HEK293 (cell line): Measurements from ENCODE around the gene TM7SF2.

ENCODE experiments used
- GFI1B ChIP-seq: fragments of 450-650 bp; formaldehyde crosslinking; IDR thresholded peaks from 2 replicates; pipeline ENCODE4 v1.5.1; 2016; ENCODE audit warnings: missing biosample characterization, missing genetic modification characterization
- KLF7 ChIP-seq: fragments of 450-650 bp; formaldehyde crosslinking; IDR thresholded peaks from 2 replicates; pipeline ENCODE4 v1.5.1; 2016; ENCODE audit warnings: missing biosample characterization, missing genetic modification characterization, borderline replicate concordance
- SCRT1 ChIP-seq: fragments of 450-650 bp; formaldehyde crosslinking; IDR thresholded peaks from 2 replicates; pipeline ENCODE4 v1.5.1; 2016; ENCODE audit warnings: missing biosample characterization, missing genetic modification characterization, borderline replicate concordance
- SCRT2 ChIP-seq: fragments of 450-650 bp; formaldehyde crosslinking; IDR thresholded peaks from 2 replicates; pipeline ENCODE4 v1.5.1; 2016; ENCODE audit warnings: missing biosample characterization, missing genetic modification characterization
- SP2 ChIP-seq: fragments of 450-650 bp; formaldehyde crosslinking; IDR thresholded peaks from 2 replicates; pipeline ENCODE4 v1.5.1; 2016; ENCODE audit warnings: missing biosample characterization, missing genetic modification characterization
- TCF7L2 ChIP-seq: IDR thresholded peaks from 2 replicates; pipeline ENCODE4 v1.6.1; 2011; ENCODE audit warnings: low read depth, mild to moderate bottlenecking, inconsistent platforms, low read length, moderate library complexity, borderline replicate concordance
- YY2 ChIP-seq: fragments of 450-650 bp; formaldehyde crosslinking; IDR thresholded peaks from 2 replicates; pipeline ENCODE4 v1.5.1; 2016; ENCODE audit warnings: missing biosample characterization, missing genetic modification characterization
- ZBTB21 ChIP-seq: fragments of 450-650 bp; formaldehyde crosslinking; IDR thresholded peaks from 2 replicates; pipeline ENCODE4 v1.5.1; 2017; ENCODE audit warnings: missing biosample characterization, missing genetic modification characterization
- ZIC2 ChIP-seq: fragments of 450-650 bp; formaldehyde crosslinking; IDR thresholded peaks from 2 replicates; pipeline ENCODE4 v1.5.1; 2016; ENCODE audit warnings: missing biosample characterization, missing genetic modification characterization
- ZNF155 ChIP-seq: fragments of 450-650 bp; formaldehyde crosslinking; IDR thresholded peaks from 2 replicates; pipeline ENCODE4 v1.5.1; 2016; ENCODE audit warnings: missing biosample characterization, missing genetic modification characterization
- ZNF16 ChIP-seq: fragments of 450-650 bp; formaldehyde crosslinking; IDR thresholded peaks from 2 replicates; pipeline ENCODE4 v1.5.1; 2016; ENCODE audit warnings: low read depth, missing biosample characterization, missing genetic modification characterization
- ZNF302 ChIP-seq: fragments of 450-650 bp; formaldehyde crosslinking; IDR thresholded peaks from 2 replicates; pipeline ENCODE4 v1.5.1; 2016; ENCODE audit warnings: missing biosample characterization, missing genetic modification characterization, low read depth
- ZNF391 ChIP-seq: fragments of 450-650 bp; formaldehyde crosslinking; IDR thresholded peaks from 2 replicates; pipeline ENCODE4 v1.5.1; 2016; ENCODE audit warnings: low read depth, missing biosample characterization, missing genetic modification characterization, borderline replicate concordance
- ZNF416 ChIP-seq: fragments of 450-650 bp; formaldehyde crosslinking; IDR thresholded peaks from 2 replicates; pipeline ENCODE4 v1.5.1; 2016; ENCODE audit warnings: missing biosample characterization, missing genetic modification characterization
- ZNF521 ChIP-seq: fragments of 450-650 bp; formaldehyde crosslinking; IDR thresholded peaks from 2 replicates; pipeline ENCODE4 v1.5.1; 2017; ENCODE audit warnings: missing biosample characterization, mild to moderate bottlenecking, missing genetic modification characterization
- ZNF530 ChIP-seq: fragments of 450-650 bp; formaldehyde crosslinking; IDR thresholded peaks from 2 replicates; pipeline ENCODE4 v1.5.1; 2016; ENCODE audit warnings: low read depth, missing biosample characterization, missing genetic modification characterization
- ZNF626 ChIP-seq: fragments of 450-650 bp; sonication (Bioruptor Pico); formaldehyde crosslinking; IDR thresholded peaks from 2 replicates; pipeline ENCODE4 v1.5.1; 2018; ENCODE audit warnings: missing biosample characterization, missing genetic modification characterization, inconsistent platforms
- ZNF654 ChIP-seq: fragments of 450-650 bp; formaldehyde crosslinking; IDR thresholded peaks from 2 replicates; pipeline ENCODE4 v1.5.1; 2016; ENCODE audit warnings: low read depth, missing biosample characterization, missing genetic modification characterization
- ZNF768 ChIP-seq: fragments of 450-650 bp; formaldehyde crosslinking; IDR thresholded peaks from 2 replicates; pipeline ENCODE4 v1.5.1; 2018; ENCODE audit warnings: missing biosample characterization, mild to moderate bottlenecking, missing genetic modification characterization
- ZNF837 ChIP-seq: fragments of 450-650 bp; formaldehyde crosslinking; IDR thresholded peaks from 2 replicates; pipeline ENCODE4 v1.5.1; 2016; ENCODE audit warnings: missing biosample characterization, missing genetic modification characterization
- ZSCAN30 ChIP-seq: fragments of 450-650 bp; IDR thresholded peaks from 2 replicates; pipeline ENCODE4 v1.5.1; 2018; ENCODE audit warnings: missing biosample characterization, mild to moderate bottlenecking, missing genetic modification characterization, moderate library complexity
- TF ChIP-seq, protein P1 (sequence below): sonication (generic); formaldehyde crosslinking; IDR thresholded peaks from 2 replicates; pipeline ENCODE4 v1.8.1; 2022; ENCODE audit warnings: mild to moderate bottlenecking, moderate library complexity, missing genetic modification reagents
- TF ChIP-seq, protein P2 (sequence below): fragments of 450-650 bp; formaldehyde crosslinking; IDR thresholded peaks from 2 replicates; pipeline ENCODE4 v1.5.1; 2016; ENCODE audit warnings: missing biosample characterization, missing genetic modification characterization
- TF ChIP-seq, protein P3 (sequence below): fragments of 450-650 bp; formaldehyde crosslinking; IDR thresholded peaks from 2 replicates; pipeline ENCODE4 v1.5.1; 2016; ENCODE audit warnings: missing biosample characterization, missing genetic modification characterization
- TF ChIP-seq, protein P4 (sequence below): fragments of 450-650 bp; formaldehyde crosslinking; IDR thresholded peaks from 2 replicates; pipeline ENCODE4 v1.5.1; 2017; ENCODE audit warnings: missing biosample characterization, missing genetic modification characterization
- TF ChIP-seq, protein P5 (sequence below): fragments of 450-650 bp; formaldehyde crosslinking; IDR thresholded peaks from 2 replicates; pipeline ENCODE4 v1.5.1; 2016; ENCODE audit warnings: missing biosample characterization, missing genetic modification characterization
- TF ChIP-seq, protein P6 (sequence below): fragments of 450-650 bp; formaldehyde crosslinking; IDR thresholded peaks from 2 replicates; pipeline ENCODE4 v1.5.1; 2016; ENCODE audit warnings: missing biosample characterization, missing genetic modification characterization
- TF ChIP-seq, protein P7 (sequence below): fragments of 450-650 bp; formaldehyde crosslinking; IDR thresholded peaks from 2 replicates; pipeline ENCODE4 v1.5.1; 2016; ENCODE audit warnings: missing biosample characterization, missing genetic modification characterization

TM7SF2 gene

DNA sequence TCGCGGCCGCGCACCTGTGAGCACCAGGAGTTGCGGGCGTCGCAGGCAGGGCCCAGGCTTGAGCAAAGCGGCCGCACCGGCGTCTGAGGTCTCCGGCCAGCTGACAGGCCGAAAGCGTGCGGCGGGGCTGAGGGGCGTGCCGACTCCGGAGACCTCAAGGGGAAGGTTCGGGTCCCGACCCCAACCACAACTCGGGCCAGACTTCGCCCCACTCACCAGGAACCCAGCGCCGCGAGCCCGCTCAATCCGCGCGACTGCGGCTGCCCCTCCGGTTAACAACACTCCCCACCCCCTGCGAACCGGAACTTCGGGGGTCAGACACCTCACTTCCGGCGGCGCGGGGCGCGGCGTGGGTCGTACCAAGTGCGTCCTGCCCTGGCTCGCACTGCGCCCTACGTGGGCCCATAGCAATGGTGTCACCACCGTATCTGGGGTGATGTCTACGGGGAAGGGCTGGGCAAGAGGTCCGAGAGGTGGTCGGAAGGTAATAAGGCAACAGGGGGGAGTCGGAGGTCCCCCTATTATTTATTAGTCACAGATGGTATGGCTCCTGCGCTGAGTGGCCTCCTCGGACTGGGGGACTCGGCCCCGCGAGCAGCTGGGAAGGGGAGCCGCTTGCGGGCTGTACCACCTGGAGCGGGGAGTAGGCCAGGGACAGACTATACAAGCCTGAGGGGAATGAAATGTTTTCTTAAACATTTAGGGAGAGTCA, 22.7 kb downstream of the TM7SF2 start, which contains the start of gene SYVN1 (continued):
- TF ChIP-seq, protein P1, sequence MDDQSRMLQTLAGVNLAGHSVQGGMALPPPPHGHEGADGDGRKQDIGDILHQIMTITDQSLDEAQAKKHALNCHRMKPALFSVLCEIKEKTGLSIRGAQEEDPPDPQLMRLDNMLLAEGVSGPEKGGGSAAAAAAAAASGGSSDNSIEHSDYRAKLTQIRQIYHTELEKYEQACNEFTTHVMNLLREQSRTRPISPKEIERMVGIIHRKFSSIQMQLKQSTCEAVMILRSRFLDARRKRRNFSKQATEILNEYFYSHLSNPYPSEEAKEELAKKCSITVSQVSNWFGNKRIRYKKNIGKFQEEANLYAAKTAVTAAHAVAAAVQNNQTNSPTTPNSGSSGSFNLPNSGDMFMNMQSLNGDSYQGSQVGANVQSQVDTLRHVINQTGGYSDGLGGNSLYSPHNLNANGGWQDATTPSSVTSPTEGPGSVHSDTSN (CRISPR knock-in tag) = 0 out of 2 replicates have a peak, but pooled peaks have one; percentile 38
- TF ChIP-seq ZNF155 (tag by site-specific recombination) = no peak
- TF ChIP-seq, protein P2, sequence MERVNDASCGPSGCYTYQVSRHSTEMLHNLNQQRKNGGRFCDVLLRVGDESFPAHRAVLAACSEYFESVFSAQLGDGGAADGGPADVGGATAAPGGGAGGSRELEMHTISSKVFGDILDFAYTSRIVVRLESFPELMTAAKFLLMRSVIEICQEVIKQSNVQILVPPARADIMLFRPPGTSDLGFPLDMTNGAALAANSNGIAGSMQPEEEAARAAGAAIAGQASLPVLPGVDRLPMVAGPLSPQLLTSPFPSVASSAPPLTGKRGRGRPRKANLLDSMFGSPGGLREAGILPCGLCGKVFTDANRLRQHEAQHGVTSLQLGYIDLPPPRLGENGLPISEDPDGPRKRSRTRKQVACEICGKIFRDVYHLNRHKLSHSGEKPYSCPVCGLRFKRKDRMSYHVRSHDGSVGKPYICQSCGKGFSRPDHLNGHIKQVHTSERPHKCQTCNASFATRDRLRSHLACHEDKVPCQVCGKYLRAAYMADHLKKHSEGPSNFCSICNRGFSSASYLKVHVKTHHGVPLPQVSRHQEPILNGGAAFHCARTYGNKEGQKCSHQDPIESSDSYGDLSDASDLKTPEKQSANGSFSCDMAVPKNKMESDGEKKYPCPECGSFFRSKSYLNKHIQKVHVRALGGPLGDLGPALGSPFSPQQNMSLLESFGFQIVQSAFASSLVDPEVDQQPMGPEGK (tag by site-specific recombination) = peak; percentile 96
- peak; percentile 46; the same call in 1 of the 2 replicates for TF ChIP-seq YY2 (tag by site-specific recombination)
- no peak for TF ChIP-seq ZNF626 (tag by site-specific recombination)
- TF ChIP-seq, protein P3, sequence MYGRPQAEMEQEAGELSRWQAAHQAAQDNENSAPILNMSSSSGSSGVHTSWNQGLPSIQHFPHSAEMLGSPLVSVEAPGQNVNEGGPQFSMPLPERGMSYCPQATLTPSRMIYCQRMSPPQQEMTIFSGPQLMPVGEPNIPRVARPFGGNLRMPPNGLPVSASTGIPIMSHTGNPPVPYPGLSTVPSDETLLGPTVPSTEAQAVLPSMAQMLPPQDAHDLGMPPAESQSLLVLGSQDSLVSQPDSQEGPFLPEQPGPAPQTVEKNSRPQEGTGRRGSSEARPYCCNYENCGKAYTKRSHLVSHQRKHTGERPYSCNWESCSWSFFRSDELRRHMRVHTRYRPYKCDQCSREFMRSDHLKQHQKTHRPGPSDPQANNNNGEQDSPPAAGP (tag by site-specific recombination) = peak; percentile 88
- TF ChIP-seq SCRT2 (tag by site-specific recombination) = no peak
- TF ChIP-seq ZNF768 (tag by site-specific recombination) = no peak
- TF ChIP-seq SP2 (tag by site-specific recombination) = peak; percentile 74
- no peak for TF ChIP-seq GFI1B (tag by site-specific recombination)
- TF ChIP-seq ZNF302 (tag by site-specific recombination) = no peak
- no peak; the same call in 1 of the 2 replicates for TF ChIP-seq KLF7 (tag by site-specific recombination)
- no peak for TF ChIP-seq ZNF16 (tag by site-specific recombination)
- no peak for TF ChIP-seq ZNF530 (tag by site-specific recombination)
- TF ChIP-seq, protein P4, sequence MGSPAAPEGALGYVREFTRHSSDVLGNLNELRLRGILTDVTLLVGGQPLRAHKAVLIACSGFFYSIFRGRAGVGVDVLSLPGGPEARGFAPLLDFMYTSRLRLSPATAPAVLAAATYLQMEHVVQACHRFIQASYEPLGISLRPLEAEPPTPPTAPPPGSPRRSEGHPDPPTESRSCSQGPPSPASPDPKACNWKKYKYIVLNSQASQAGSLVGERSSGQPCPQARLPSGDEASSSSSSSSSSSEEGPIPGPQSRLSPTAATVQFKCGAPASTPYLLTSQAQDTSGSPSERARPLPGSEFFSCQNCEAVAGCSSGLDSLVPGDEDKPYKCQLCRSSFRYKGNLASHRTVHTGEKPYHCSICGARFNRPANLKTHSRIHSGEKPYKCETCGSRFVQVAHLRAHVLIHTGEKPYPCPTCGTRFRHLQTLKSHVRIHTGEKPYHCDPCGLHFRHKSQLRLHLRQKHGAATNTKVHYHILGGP (tag by site-specific recombination) = no peak
- peak; percentile 55 for TF ChIP-seq ZIC2
- TF ChIP-seq, protein P5, sequence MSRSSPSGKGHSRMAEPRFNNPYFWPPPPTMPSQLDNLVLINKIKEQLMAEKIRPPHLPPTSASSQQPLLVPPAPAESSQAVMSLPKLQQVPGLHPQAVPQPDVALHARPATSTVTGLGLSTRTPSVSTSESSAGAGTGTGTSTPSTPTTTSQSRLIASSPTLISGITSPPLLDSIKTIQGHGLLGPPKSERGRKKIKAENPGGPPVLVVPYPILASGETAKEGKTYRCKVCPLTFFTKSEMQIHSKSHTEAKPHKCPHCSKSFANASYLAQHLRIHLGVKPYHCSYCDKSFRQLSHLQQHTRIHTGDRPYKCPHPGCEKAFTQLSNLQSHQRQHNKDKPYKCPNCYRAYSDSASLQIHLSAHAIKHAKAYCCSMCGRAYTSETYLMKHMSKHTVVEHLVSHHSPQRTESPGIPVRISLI (tag by site-specific recombination) = no peak
- peak; percentile 53; the same call in 1 of the 2 replicates for TF ChIP-seq ZNF391
- no peak for TF ChIP-seq ZSCAN30 (tag by site-specific recombination)
- TF ChIP-seq, protein P6, sequence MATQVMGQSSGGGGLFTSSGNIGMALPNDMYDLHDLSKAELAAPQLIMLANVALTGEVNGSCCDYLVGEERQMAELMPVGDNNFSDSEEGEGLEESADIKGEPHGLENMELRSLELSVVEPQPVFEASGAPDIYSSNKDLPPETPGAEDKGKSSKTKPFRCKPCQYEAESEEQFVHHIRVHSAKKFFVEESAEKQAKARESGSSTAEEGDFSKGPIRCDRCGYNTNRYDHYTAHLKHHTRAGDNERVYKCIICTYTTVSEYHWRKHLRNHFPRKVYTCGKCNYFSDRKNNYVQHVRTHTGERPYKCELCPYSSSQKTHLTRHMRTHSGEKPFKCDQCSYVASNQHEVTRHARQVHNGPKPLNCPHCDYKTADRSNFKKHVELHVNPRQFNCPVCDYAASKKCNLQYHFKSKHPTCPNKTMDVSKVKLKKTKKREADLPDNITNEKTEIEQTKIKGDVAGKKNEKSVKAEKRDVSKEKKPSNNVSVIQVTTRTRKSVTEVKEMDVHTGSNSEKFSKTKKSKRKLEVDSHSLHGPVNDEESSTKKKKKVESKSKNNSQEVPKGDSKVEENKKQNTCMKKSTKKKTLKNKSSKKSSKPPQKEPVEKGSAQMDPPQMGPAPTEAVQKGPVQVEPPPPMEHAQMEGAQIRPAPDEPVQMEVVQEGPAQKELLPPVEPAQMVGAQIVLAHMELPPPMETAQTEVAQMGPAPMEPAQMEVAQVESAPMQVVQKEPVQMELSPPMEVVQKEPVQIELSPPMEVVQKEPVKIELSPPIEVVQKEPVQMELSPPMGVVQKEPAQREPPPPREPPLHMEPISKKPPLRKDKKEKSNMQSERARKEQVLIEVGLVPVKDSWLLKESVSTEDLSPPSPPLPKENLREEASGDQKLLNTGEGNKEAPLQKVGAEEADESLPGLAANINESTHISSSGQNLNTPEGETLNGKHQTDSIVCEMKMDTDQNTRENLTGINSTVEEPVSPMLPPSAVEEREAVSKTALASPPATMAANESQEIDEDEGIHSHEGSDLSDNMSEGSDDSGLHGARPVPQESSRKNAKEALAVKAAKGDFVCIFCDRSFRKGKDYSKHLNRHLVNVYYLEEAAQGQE = no peak
- no peak for TF ChIP-seq ZNF837
- no peak for TF ChIP-seq ZNF521 (tag by site-specific recombination)
- no peak for TF ChIP-seq ZNF654 (tag by site-specific recombination)
- TF ChIP-seq SCRT1 = no peak
- peak; percentile 38 for TF ChIP-seq ZBTB21 (tag by site-specific recombination)
- TF ChIP-seq, protein P7, sequence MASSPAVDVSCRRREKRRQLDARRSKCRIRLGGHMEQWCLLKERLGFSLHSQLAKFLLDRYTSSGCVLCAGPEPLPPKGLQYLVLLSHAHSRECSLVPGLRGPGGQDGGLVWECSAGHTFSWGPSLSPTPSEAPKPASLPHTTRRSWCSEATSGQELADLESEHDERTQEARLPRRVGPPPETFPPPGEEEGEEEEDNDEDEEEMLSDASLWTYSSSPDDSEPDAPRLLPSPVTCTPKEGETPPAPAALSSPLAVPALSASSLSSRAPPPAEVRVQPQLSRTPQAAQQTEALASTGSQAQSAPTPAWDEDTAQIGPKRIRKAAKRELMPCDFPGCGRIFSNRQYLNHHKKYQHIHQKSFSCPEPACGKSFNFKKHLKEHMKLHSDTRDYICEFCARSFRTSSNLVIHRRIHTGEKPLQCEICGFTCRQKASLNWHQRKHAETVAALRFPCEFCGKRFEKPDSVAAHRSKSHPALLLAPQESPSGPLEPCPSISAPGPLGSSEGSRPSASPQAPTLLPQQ (tag by site-specific recombination) = peak; percentile 94
- TF ChIP-seq ZNF416 (tag by site-specific recombination) = no peak
- TF ChIP-seq TCF7L2 = no peak
